ENCODE measurements around the gene FAM184A. TPM values are rescaled to one million over a fixed set of nuclear protein-coding genes. Genes with fewer than 3 reads are reported as not detected.
A peak's percentile ranks its signal among the peaks of the same experiment; 100 is the strongest.

FAM184A gene, protein sequence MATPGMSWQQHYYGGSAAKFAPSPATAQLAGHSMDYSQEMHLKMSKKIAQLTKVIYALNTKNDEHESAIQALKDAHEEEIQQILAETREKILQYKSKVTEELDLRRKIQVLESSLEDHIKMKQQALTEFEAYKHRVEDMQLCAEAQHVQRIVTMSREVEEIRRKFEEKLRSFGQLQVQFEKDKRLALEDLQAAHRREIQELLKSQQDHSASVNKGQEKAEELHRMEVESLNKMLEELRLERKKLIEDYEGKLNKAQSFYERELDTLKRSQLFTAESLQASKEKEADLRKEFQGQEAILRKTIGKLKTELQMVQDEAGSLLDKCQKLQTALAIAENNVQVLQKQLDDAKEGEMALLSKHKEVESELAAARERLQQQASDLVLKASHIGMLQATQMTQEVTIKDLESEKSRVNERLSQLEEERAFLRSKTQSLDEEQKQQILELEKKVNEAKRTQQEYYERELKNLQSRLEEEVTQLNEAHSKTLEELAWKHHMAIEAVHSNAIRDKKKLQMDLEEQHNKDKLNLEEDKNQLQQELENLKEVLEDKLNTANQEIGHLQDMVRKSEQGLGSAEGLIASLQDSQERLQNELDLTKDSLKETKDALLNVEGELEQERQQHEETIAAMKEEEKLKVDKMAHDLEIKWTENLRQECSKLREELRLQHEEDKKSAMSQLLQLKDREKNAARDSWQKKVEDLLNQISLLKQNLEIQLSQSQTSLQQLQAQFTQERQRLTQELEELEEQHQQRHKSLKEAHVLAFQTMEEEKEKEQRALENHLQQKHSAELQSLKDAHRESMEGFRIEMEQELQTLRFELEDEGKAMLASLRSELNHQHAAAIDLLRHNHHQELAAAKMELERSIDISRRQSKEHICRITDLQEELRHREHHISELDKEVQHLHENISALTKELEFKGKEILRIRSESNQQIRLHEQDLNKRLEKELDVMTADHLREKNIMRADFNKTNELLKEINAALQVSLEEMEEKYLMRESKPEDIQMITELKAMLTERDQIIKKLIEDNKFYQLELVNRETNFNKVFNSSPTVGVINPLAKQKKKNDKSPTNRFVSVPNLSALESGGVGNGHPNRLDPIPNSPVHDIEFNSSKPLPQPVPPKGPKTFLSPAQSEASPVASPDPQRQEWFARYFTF
- polyA plus RNA-seq (2011; rRNA removed), result not detected in 2 replicates
- polyA minus RNA-seq (2011; rRNA and poly(A)+ RNA removed), result not detected in 2 replicates

DNA sequence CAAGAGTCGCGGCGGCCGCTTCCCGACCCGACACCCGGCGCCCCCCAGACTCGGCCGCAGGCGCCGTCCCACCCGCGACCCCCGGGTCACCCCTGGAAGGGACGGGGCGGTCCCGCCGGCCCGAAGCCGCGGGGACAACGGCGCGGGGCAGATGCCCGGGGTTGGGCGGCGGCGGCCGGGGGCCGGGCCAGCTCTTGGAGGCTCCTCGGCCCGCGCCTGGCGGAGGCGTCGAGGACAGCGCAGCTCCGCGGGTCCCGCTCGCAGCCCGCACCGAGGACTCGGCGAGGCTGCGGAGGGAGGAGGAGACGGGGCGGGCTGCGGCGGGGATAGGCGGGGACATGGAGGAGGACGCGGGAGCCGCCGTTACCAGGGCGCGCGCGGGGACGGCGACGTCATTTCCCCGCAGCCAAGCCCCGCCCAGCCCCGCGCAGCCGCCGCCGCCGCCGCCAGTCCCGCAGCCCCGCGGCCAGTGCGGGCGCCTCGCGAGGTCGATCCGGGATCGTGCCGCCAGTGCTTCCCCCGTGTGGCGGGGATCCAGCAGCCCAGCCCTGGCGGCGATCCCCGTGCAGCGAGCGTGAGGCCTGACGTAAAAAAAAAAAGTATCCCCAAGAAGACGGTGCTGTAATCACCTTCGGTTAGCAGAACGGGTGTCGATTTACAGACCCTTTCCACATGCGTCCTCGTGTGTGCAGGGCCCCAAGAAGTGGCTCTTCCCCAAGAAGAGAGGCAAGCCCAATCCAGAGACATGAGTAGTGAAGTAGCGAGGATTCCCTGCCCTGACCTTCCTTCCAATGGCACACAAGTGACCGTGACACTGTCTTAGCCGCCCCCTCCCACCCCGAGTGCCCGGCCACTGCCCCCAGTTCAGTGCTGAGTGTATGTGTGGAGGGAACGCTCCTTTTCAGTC, at the start of gene FAM184A:
Gene FAM184A, minus strand, starts transcription at position 289 of the 907 bp plus-strand sequence. CDS start 365 bp downstream, outside the sequence.
- Histone ChIP-seq H3K36me3 (ENCODE audit: control insufficient read depth, insufficient read depth, low read length) (no peaks in the 10 kb centered on the region), H3K4me3 (ENCODE audit: low read depth, low read length) (peak within 1 kb of the TSS; percentile 54), H3K27me3 (ENCODE audit: control insufficient read depth, insufficient read depth, low read length) (peaks cover 20% of the 10 kb centered on the region)
- ChIA-PET CTCF (interaction anchor here (2.0 kb wide), 1 partner anchor 32 kb away, joined by 7 read pairs; no protein-coding TSS in a partner anchor), POLR2A (interaction anchor here (0.6 kb wide), 1 partner anchor 46 kb away, joined by 10 read pairs; no protein-coding TSS in a partner anchor)
- no peak for DNase-seq (ENCODE audit: low read depth)
- TF ChIP-seq, protein P1, sequence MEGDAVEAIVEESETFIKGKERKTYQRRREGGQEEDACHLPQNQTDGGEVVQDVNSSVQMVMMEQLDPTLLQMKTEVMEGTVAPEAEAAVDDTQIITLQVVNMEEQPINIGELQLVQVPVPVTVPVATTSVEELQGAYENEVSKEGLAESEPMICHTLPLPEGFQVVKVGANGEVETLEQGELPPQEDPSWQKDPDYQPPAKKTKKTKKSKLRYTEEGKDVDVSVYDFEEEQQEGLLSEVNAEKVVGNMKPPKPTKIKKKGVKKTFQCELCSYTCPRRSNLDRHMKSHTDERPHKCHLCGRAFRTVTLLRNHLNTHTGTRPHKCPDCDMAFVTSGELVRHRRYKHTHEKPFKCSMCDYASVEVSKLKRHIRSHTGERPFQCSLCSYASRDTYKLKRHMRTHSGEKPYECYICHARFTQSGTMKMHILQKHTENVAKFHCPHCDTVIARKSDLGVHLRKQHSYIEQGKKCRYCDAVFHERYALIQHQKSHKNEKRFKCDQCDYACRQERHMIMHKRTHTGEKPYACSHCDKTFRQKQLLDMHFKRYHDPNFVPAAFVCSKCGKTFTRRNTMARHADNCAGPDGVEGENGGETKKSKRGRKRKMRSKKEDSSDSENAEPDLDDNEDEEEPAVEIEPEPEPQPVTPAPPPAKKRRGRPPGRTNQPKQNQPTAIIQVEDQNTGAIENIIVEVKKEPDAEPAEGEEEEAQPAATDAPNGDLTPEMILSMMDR (IDR thresholded peaks at IDR 0.05; ENCODE audit: insufficient read depth, low read depth, low read length), result peak; percentile 34; the same call in 1 of the 2 replicates

DNA sequence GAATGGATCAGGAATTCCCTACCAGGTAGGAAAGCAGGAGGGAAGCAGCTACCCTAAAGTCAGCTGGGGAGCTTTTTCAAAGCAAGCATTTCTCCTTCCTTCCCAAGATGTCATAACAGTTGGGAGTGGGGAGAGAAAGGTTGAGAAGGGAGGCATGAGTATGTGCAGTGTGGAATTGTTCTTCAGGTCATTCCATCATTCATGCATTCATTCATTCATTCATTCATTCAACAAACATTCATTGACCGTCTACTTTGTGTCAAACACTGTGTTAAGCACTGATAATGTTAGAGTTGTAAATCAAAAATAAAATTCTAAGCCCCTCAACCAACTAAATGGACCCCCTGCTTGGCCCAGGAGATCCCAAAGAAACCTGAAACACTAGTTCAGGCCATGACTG, 49.2 kb upstream of the FAM184A start:
- DNase-seq (ENCODE audit: low read depth), result no peak
- ChIA-PET CTCF (interaction anchor here (0.9 to 1.1 kb wide), 2 partner anchors 8 to 14 kb away, joined by 3 read pairs; no protein-coding TSS in a partner anchor), POLR2A (no interaction called here)
- TF ChIP-seq, protein P1 (IDR thresholded peaks at IDR 0.05; ENCODE audit: insufficient read depth, low read depth, low read length), result no peak
- no peaks in the 10 kb centered on the region for H3K27me3 ChIP-seq (ENCODE audit: control insufficient read depth, insufficient read depth, low read length)
- H3K4me3 ChIP-seq (ENCODE audit: low read depth, low read length), result no peak overlapping the region
- H3K36me3 ChIP-seq (ENCODE audit: control insufficient read depth, insufficient read depth, low read length), result no peaks in the 10 kb centered on the region

DNA sequence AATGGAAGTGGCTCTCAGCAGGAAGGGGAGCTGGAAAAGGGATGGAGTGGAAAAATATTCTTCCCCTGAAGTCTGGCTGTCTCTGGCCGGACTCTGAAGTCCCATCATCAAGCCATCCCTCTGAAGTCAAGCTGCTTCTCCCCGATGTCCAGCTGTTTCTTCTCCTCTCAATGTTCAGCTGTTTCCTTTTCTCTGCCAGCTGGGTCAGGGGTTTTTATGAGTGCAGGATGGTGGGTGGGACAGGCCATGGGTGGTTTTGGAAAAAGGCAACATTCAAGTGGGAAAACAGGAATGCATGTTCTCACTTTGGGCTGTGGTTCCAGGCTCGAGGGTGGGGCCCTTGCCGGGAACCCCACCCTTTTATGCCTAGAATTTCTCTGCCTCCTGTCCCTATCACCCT, 48.4 kb upstream of the FAM184A start:
- CTCF ChIA-PET, result interaction anchor here (0.9 to 1.1 kb wide), 2 partner anchors 9 to 15 kb away, joined by 3 read pairs; no protein-coding TSS in a partner anchor
- Histone ChIP-seq H3K4me3 (ENCODE audit: low read depth, low read length) (no peak overlapping the region), H3K36me3 (ENCODE audit: control insufficient read depth, insufficient read depth, low read length) (no peaks in the 10 kb centered on the region), H3K27me3 (ENCODE audit: control insufficient read depth, insufficient read depth, low read length) (no peaks in the 10 kb centered on the region)
- TF ChIP-seq, protein P1 (IDR thresholded peaks at IDR 0.05; ENCODE audit: insufficient read depth, low read depth, low read length), result no peak
- POLR2A ChIA-PET, result no interaction called here
- no peak for DNase-seq (ENCODE audit: low read depth)

DNA sequence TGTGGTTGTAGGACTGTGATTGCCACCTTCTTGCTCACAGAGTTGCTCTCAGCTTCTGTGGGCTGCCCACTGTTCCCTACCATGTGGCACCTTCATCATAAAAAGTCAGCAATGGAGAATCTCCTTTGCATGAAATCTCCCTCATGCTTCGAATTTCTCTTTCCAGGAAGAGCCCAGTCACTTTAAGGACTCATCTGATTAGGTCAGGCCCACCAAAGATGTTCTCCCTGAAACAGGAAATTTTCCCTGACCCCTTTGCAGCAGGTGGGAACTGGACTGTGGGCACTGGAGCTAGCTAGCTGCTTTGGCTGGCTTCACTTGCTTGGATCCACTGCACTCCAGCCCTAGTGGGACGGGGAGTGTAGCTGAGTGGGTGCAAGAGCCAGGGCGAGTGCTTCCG, 47.7 kb upstream of the FAM184A start:
- POLR2A ChIA-PET, result no interaction called here
- Histone ChIP-seq H3K27me3 (ENCODE audit: control insufficient read depth, insufficient read depth, low read length) (no peaks in the 10 kb centered on the region), H3K36me3 (ENCODE audit: control insufficient read depth, insufficient read depth, low read length) (no peaks in the 10 kb centered on the region), H3K4me3 (ENCODE audit: low read depth, low read length) (no peak overlapping the region)
- CTCF ChIA-PET, result interaction anchor here (0.6 kb wide), 1 partner anchor 1409 kb away, joined by 3 read pairs; no protein-coding TSS in a partner anchor
- no peak for DNase-seq (ENCODE audit: low read depth)
- TF ChIP-seq, protein P1 (IDR thresholded peaks at IDR 0.05; ENCODE audit: insufficient read depth, low read depth, low read length), result no peak
